AG09319 (cell line): ENCODE measurements around the gene SPART.
"Not testable (repeated sequence)": the region's sequence is repeated elsewhere in the genome, so short reads cannot be mapped to it uniquely, and the experiment has no call there.

Experiments
- DNase-seq: peaks from one replicate; pipeline ENCODE4 v3.0.0-alpha.2; 2010; ENCODE audit warnings: low read depth; ENCODE audit errors: extremely low read depth
- CTCF ChIP-seq: IDR thresholded peaks from 2 replicates; pipeline ENCODE4 v1.5.1; 2011; ENCODE audit warnings: low read depth, mild to moderate bottlenecking, inconsistent platforms, low read length, moderate library complexity

SPART gene

GRCh38 chr13:36342715-36343114 is 3.5 kb downstream of the SPART start:
- no peak for DNase-seq
- no peak for TF ChIP-seq CTCF

DNA sequence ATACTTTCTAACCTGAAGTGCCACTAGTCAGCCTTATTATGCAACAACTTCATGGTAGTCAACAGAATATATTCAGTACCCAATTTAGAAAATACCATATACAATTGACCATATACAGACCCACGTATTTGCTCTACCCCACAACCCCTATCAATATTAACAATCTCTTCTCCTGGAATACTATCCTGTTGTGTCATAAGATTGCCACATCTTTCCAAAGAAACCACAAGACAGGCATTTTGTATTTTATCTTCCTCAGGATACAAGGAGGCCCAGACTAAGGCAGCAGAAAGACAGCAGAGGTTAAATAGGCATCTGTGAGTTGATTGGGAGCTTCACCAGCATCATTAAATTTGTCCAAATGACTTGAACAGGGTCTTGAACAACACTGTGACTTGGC is 4.5 kb downstream of the SPART start:
- no peak for DNase-seq
- no peak for TF ChIP-seq CTCF

GRCh38 chr13:36339600-36340155 is 6.5 kb downstream of the SPART start:
- no peak for DNase-seq
- no peak for TF ChIP-seq CTCF

GRCh38 chr13:36337938-36338641 is 8.1 kb downstream of the SPART start:
- DNase-seq: no peak

GRCh38 chr13:36332986-36333385 is 13.2 kb downstream of the SPART start:
- TF ChIP-seq CTCF: no peak
- no peak for DNase-seq

More at GRCh38 chr13:36337938-36338641, 8.1 kb downstream of the SPART start:
- no peak for TF ChIP-seq CTCF

- DNase-seq: not testable (repeated sequence)
Measured at GRCh38 chr13:36332255-36332654, 13.9 kb downstream of the SPART start.

DNA sequence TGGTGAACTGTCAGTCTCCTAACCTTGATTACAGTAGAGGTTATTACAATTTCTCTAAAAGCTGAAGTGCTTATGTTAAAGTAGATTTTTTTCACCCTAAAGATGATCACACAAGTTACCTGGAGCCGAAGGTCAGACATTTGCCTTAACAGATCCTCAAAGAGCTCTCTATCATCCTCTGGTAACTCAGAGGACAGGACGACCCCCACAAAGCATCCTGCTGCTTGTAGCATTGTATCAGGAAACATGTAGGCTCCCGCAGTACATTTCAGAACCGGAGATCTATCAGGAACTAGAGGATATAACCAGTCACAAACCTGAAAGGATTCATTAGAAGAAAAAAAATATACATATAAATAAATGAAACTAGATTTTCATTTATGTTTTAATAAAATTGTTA is 14.9 kb downstream of the SPART start:
- DNase-seq: no peak
- no peak for TF ChIP-seq CTCF

DNA sequence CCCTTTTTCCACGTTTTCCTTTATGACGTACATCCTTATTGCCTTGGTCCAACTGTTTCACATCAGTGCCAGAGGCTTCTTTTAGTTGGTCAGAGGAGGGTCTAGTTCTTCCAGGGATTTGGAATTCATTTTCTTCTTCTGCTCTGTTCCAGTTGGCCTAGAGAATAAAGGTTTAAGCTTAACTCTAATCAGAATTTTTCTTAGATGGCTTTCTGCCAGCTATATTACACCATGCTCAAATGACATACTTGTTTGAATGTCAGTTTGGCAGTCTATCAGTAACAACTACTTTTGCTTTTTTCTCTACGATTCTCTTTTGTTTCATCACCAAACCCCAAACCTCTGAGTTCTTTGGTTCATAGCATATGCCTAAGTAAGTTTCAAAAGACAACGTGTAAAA is 16.8 kb downstream of the SPART start:
- no peak for TF ChIP-seq CTCF
- DNase-seq: no peak
